GM23248 (cell line): ENCODE data around the gene NALCN.

ENCODE experiments used
- EZH2 ChIP-seq: fragments of 200-600 bp; sonication (generic); IDR thresholded peaks from 2 replicates; pipeline ENCODE4 v1.6.1; 2018; ENCODE audit warnings: antibody characterized with exemption, mild to moderate bottlenecking; ENCODE audit not compliant: insufficient read depth, poor library complexity, severe bottlenecking
- EZH2phosphoT487 ChIP-seq: fragments of 200-600 bp; sonication (generic); IDR thresholded peaks from 2 replicates; pipeline ENCODE4 v1.6.1; 2018; ENCODE audit warnings: antibody characterized with exemption, moderate library complexity, mild to moderate bottlenecking, low read depth; ENCODE audit not compliant: insufficient read depth

GRCh38 chr13:101332583-101332982, 83.7 kb downstream of the NALCN start:
- TF ChIP-seq EZH2 (no peak), EZH2phosphoT487 (no peak)
